Neural cell (in vitro differentiated cells): ENCODE measurements around the gene VPS35L. TPM values are rescaled to one million over a fixed set of nuclear protein-coding genes. Genes with fewer than 3 reads are reported as not detected.

Experiments
- H2AFZ ChIP-seq: fragments of 200-600, 300-800 bp; sonication (generic), shearing (Covaris generic); 2 replicates; pipeline ENCODE4 v1.6.0; 2014; ENCODE audit warnings: low read depth, mild to moderate bottlenecking, antibody characterized with exemption, low read length, moderate library complexity
- H3F3A ChIP-seq: fragments of 200-600 bp; shearing (Covaris generic); 2 replicates; pipeline ENCODE4 v1.6.1; 2016; ENCODE audit warnings: mild to moderate bottlenecking, moderate library complexity, mixed read lengths, antibody characterized with exemption, low read length; ENCODE audit not compliant: insufficient read depth, poor library complexity, severe bottlenecking
- H3K27ac ChIP-seq: fragments of 200-600, 300-800 bp; sonication (generic), shearing (Covaris generic); 2 replicates; pipeline ENCODE4 v1.5.1; 2014; ENCODE audit warnings: mild to moderate bottlenecking, low read length, moderate library complexity
- H3K27me3 ChIP-seq: fragments of 300-800, 200-600 bp; sonication (generic), shearing (Covaris generic); 2 replicates; pipeline ENCODE4 v1.6.0; 2014; ENCODE audit warnings: mild to moderate bottlenecking, low read depth, low read length, moderate library complexity; ENCODE audit not compliant: insufficient read depth
- H3K36me3 ChIP-seq: fragments of 300-800, 200-600 bp; sonication (generic), shearing (Covaris generic); 2 replicates; pipeline ENCODE4 v1.5.1; 2014; ENCODE audit warnings: mild to moderate bottlenecking, antibody characterized with exemption, low read length, moderate library complexity; ENCODE audit not compliant: insufficient read depth
- H3K4me2 ChIP-seq: fragments of 300-800, 200-600 bp; sonication (generic), shearing (Covaris generic); 2 replicates; pipeline ENCODE4 v1.6.0; 2014; ENCODE audit warnings: mild to moderate bottlenecking, low read length
- H3K4me3 ChIP-seq: fragments of 300-800, 200-600 bp; sonication (generic), shearing (Covaris generic); 2 replicates; pipeline ENCODE4 v1.5.1; 2014; ENCODE audit warnings: mild to moderate bottlenecking, low read length, moderate library complexity
- H3K79me2 ChIP-seq: fragments of 200-600 bp; shearing (Covaris generic); replicated peaks from 2 replicates; pipeline ENCODE4 v1.6.0; 2014; ENCODE audit warnings: mild to moderate bottlenecking, low read length, moderate library complexity; ENCODE audit not compliant: insufficient read depth
- H3K9ac ChIP-seq: fragments of 300-800, 200-600 bp; sonication (generic), shearing (Covaris generic); 2 replicates; pipeline ENCODE4 v1.6.1; 2016; ENCODE audit warnings: mild to moderate bottlenecking, low read length, mixed read lengths
- H3K9me2 ChIP-seq: fragments of 200-600 bp; shearing (Covaris generic); 2 replicates; pipeline ENCODE4 v1.6.1; 2016; ENCODE audit warnings: mild to moderate bottlenecking, low read length, mixed read lengths; ENCODE audit not compliant: insufficient read depth
- H3K9me3 ChIP-seq: fragments of 200-600, 300-800 bp; sonication (generic), shearing (Covaris generic); 2 replicates; pipeline ENCODE4 v1.6.1; 2016; ENCODE audit warnings: mild to moderate bottlenecking, mixed run types, low read length, moderate library complexity, mixed read lengths
- H4K20me1 ChIP-seq: fragments of 200-600 bp; shearing (Covaris generic); 2 replicates; pipeline ENCODE4 v1.6.1; 2016; ENCODE audit warnings: mild to moderate bottlenecking, mixed run types; ENCODE audit not compliant: insufficient read depth
- CTCF ChIP-seq: fragments of 450-650 bp; IDR thresholded peaks from 2 replicates; pipeline ENCODE4 v1.5.1; 2014; ENCODE audit warnings: antibody characterized with exemption, mild to moderate bottlenecking, moderate library complexity; ENCODE audit not compliant: poor library complexity, severe bottlenecking
- EP300 ChIP-seq: fragments of 450-650 bp; conservative IDR thresholded peaks from 2 replicates; pipeline ENCODE4 v1.6.1; 2014; ENCODE audit warnings: antibody characterized with exemption, mild to moderate bottlenecking, moderate library complexity; ENCODE audit not compliant: poor library complexity, severe bottlenecking
- EZH2 ChIP-seq: fragments of 200-600, 300-800 bp; shearing (Covaris generic), sonication (generic); IDR thresholded peaks from 2 replicates; pipeline ENCODE4 v1.6.1; 2014; ENCODE audit warnings: antibody characterized with exemption, low read length, borderline replicate concordance, mild to moderate bottlenecking; ENCODE audit not compliant: insufficient read depth, poor library complexity, severe bottlenecking
- MXI1 ChIP-seq: fragments of 450-650 bp; conservative IDR thresholded peaks from 2 replicates; pipeline ENCODE4 v1.6.1; 2014; ENCODE audit warnings: antibody characterized with exemption, mild to moderate bottlenecking; ENCODE audit not compliant: poor library complexity, severe bottlenecking
- POLR2AphosphoS5 ChIP-seq: IDR thresholded peaks from 2 replicates; pipeline ENCODE4 v1.6.1; 2012
- RAD21 ChIP-seq: fragments of 450-650 bp; conservative IDR thresholded peaks from 2 replicates; pipeline ENCODE4 v1.6.1; 2014; ENCODE audit warnings: antibody characterized with exemption, mild to moderate bottlenecking, moderate library complexity
- REST ChIP-seq: IDR thresholded peaks from 2 replicates; pipeline ENCODE4 v1.6.1; 2012; ENCODE audit warnings: borderline replicate concordance
- SMC3 ChIP-seq: fragments of 450-650 bp; conservative IDR thresholded peaks from 2 replicates; pipeline ENCODE4 v1.6.1; 2014; ENCODE audit warnings: antibody characterized with exemption, mild to moderate bottlenecking, moderate library complexity; ENCODE audit not compliant: poor library complexity
- TAF1 ChIP-seq: IDR thresholded peaks from 2 replicates; pipeline ENCODE4 v1.6.1; 2012; ENCODE audit warnings: low read depth
- polyA plus RNA-seq: library from polyadenylated mRNA; depleted of rRNA; stranded (reverse); fragments of >200 nt; gene quantifications from 2 replicates; pipeline ENCODE4 v1.2.3, GENCODE V29; 2014

VPS35L gene
- polyA plus RNA-seq, 1 donor from 2014 or later, result 29.8 TPM

GRCh38 chr16:19621445-19621844 lies 65.9 kb downstream of the VPS35L start:
- H3K79me2 ChIP-seq, result no peaks in the 10 kb centered on the region
- no peak overlapping the region for H2AFZ ChIP-seq
- no peak overlapping the region for H3K27ac ChIP-seq
- H4K20me1 ChIP-seq, result no peaks in the 10 kb centered on the region
- peaks cover 4% of the 10 kb centered on the region for H3K36me3 ChIP-seq
- H3K4me3 ChIP-seq, result no peak overlapping the region
- H3K9me2 ChIP-seq, result no peaks in the 10 kb centered on the region
- TF ChIP-seq EZH2 (no peak), REST (no peak), RAD21 (no peak), MXI1 (no peak), SMC3 (no peak), EP300 (no peak), TAF1 (no peak), POLR2AphosphoS5 (no peak), CTCF (no peak)
- no peak overlapping the region for H3K4me2 ChIP-seq
- no peaks in the 10 kb centered on the region for H3K27me3 ChIP-seq
- H3K9ac ChIP-seq, result no peak overlapping the region
- H3F3A ChIP-seq, result no peaks in the 10 kb centered on the region
- H3K9me3 ChIP-seq, result no peaks in the 10 kb centered on the region

- no peak for TF ChIP-seq POLR2AphosphoS5
- no peak for TF ChIP-seq MXI1
- no peak for TF ChIP-seq REST
- TF ChIP-seq EP300, result no peak
- TF ChIP-seq RAD21, result no peak
- TF ChIP-seq TAF1, result no peak
- no peak for TF ChIP-seq SMC3
- TF ChIP-seq EZH2, result no peak
- TF ChIP-seq CTCF, result no peak
- no peak overlapping the region for H3K4me3 ChIP-seq
- no peaks in the 10 kb centered on the region for H3F3A ChIP-seq
- no peaks in the 10 kb centered on the region for H3K9me3 ChIP-seq
- H3K27me3 ChIP-seq, result no peaks in the 10 kb centered on the region
- no peaks in the 10 kb centered on the region for H3K9me2 ChIP-seq
- no peaks in the 10 kb centered on the region for H4K20me1 ChIP-seq
- H2AFZ ChIP-seq, result no peak overlapping the region
- no peak overlapping the region for H3K27ac ChIP-seq
- H3K79me2 ChIP-seq, result no peaks in the 10 kb centered on the region
- no peak overlapping the region for H3K4me2 ChIP-seq
- peaks cover 4% of the 10 kb centered on the region for H3K36me3 ChIP-seq
- H3K9ac ChIP-seq, result no peak overlapping the region
Observed at GRCh38 chr16:19625039-19625438, 69.5 kb downstream of the VPS35L start.
